Right lobe of liver (tissue), 4 donors: ENCODE measurements around the gene DLG2.

Experiments
- CTCF ChIP-seq, 4 donors: fragments of 200-600 bp in 3 of 4; fragments of 450-650 bp in 1 of 4; IDR thresholded peaks; one replicate each; pipeline versions ENCODE4 v1.5.1 to v1.8.0; 2016 to 2022; ENCODE audit warnings: antibody characterized with exemption in 4 of 4, mild to moderate bottlenecking in 2 of 4
- POLR2A ChIP-seq: fragments of 450-650 bp; IDR thresholded peaks from one replicate; pipeline ENCODE4 v1.6.1; 2017; ENCODE audit warnings: antibody characterized with exemption, mild to moderate bottlenecking
- donor health status: DM: no; HTN: no; CAD: no.
- donor health status: DM: no; HTN: no; CAD: no.
- donor health status: DM: no; HTN: yes; CAD: no.

GRCh38 chr11:83978942-83979341, 1648.2 kb downstream of the DLG2 start:
- no peak for TF ChIP-seq POLR2A
- no peak for TF ChIP-seq CTCF (IDR thresholded peaks at IDR 0.05)
